K562 (cell line): ENCODE data around the gene RNGTT. TPM values are rescaled to one million over a fixed set of nuclear protein-coding genes. Genes with fewer than 3 reads are reported as not detected.

Experiments
- ATAC-seq: fragments of 200-7000 bp; cut with Tn5 transposase; 3 replicates; pipeline ENCODE4 v1.9.1; 2020; ENCODE audit warnings: moderate library complexity
- BruUV-seq: library from RNA; stranded (reverse); fragments of 400-500 nt; replicated peaks from 2 replicates; lab custom pipeline; 2021; lab: Mats Ljungman, UMichigan
- CTCF ChIA-PET: fragments of 300-600 bp; formaldehyde crosslinking; extraction: SDS; loops from one replicate; lab custom pipeline; 2021; ENCODE audit warnings: low intra/inter-chr PET ratio; lab: Yijun Ruan, JAX
- POLR2A ChIA-PET: fragments of 300-600, 350-650 bp; sonication (Branson Sonifier 250); formaldehyde crosslinking; extraction: SDS; loops from one replicate; lab custom pipeline; 2021; ENCODE audit warnings: antibody characterized with exemption, inconsistent platforms; lab: Yijun Ruan, JAX
- DNase-seq, 4 experiments: peaks; one replicate each; pipeline versions ENCODE4 v3.0.0 to v3.0.0-alpha.2; 2011 to 2018; ENCODE audit warnings: low spot score in 3 of 4, mixed read lengths in 3 of 4; ENCODE audit errors: extremely low read depth in 1 of 4
- FAIRE-seq: peaks from 2 replicates; lab custom pipeline; 2011; peaks lifted over from hg19 to GRCh38; lab: Jason Lieb, UNC
- H2AFZ ChIP-seq: 2 replicates; pipeline ENCODE4 v1.6.0; 2011; ENCODE audit warnings: low read depth, low read length, control low read depth, inconsistent platforms
- H3K27ac ChIP-seq: fragments of 200-600 bp; 3 replicates; pipeline ENCODE4 v1.8.0; 2011; ENCODE audit warnings: low read depth, mild to moderate bottlenecking, control low read depth, inconsistent platforms, low read length, moderate library complexity, mixed read lengths; ENCODE audit errors: extremely low read depth
- H3K27me3 ChIP-seq, 2 experiments: fragments of 300-600 bp in 1 of 2; 2 replicates in 1 of 2; 3 replicates in 1 of 2; pipeline versions ENCODE4 v1.6.0 to v1.8.0; 2011; ENCODE audit warnings: inconsistent platforms in 2 of 2, low read length in 2 of 2, mild to moderate bottlenecking in 1 of 2, mixed read lengths in 1 of 2, moderate library complexity in 1 of 2; ENCODE audit not compliant: control insufficient read depth in 2 of 2, insufficient read depth in 2 of 2
- H3K36me3 ChIP-seq: fragments of 300-600 bp; 3 replicates; pipeline ENCODE4 v1.8.0; 2011; ENCODE audit warnings: mild to moderate bottlenecking, low read length, inconsistent platforms; ENCODE audit not compliant: control insufficient read depth, insufficient read depth
- H3K4me1 ChIP-seq, 2 experiments: fragments of 200-600 bp in 1 of 2; replicated peaks in 1 of 2; 2 replicates in 1 of 2; 3 replicates in 1 of 2; pipeline versions ENCODE4 v1.5.1 to v1.8.0; 2011; ENCODE audit warnings: inconsistent platforms in 2 of 2, low read length in 2 of 2, mild to moderate bottlenecking in 1 of 2, mixed read lengths in 1 of 2, moderate library complexity in 1 of 2; ENCODE audit not compliant: control insufficient read depth in 2 of 2, insufficient read depth in 2 of 2
- H3K4me2 ChIP-seq: 2 replicates; pipeline ENCODE4 v1.6.1; 2011; ENCODE audit warnings: low read length, control low read depth, inconsistent platforms, mixed read lengths; ENCODE audit not compliant: insufficient read depth
- H3K4me3 ChIP-seq: fragments of 200-600 bp; sonication (generic), shearing (Covaris generic); 2 replicates; pipeline ENCODE4 v1.5.1; 2016; ENCODE audit warnings: control low read depth, inconsistent platforms
- H3K79me2 ChIP-seq: fragments of 200-600 bp; 3 replicates; pipeline ENCODE4 v1.8.0; 2011; ENCODE audit warnings: low read length, inconsistent platforms; ENCODE audit not compliant: control insufficient read depth, insufficient read depth
- H3K9ac ChIP-seq, 2 experiments: 2 replicates each; pipeline versions ENCODE4 v1.6.0 to v1.6.1; 2011; ENCODE audit warnings: low read depth in 2 of 2, low read length in 2 of 2, control low read depth in 1 of 2, inconsistent platforms in 1 of 2, mild to moderate bottlenecking in 1 of 2, mixed read lengths in 1 of 2; ENCODE audit not compliant: insufficient read depth in 1 of 2
- H3K9me1 ChIP-seq: one replicate; pipeline ENCODE4 v1.6.0; 2011; ENCODE audit warnings: inconsistent platforms, mild to moderate bottlenecking, low read length, moderate library complexity; ENCODE audit not compliant: control insufficient read depth, insufficient read depth
- H3K9me3 ChIP-seq: replicated peaks from 2 replicates; pipeline ENCODE4 v1.5.1; 2011; ENCODE audit warnings: low read depth, low read length, inconsistent platforms; ENCODE audit not compliant: control insufficient read depth, insufficient read depth
- H4K20me1 ChIP-seq: replicated peaks from 2 replicates; pipeline ENCODE4 v1.6.1; 2011; ENCODE audit warnings: low read length, inconsistent platforms, mixed read lengths; ENCODE audit not compliant: control insufficient read depth, insufficient read depth
- DACH1 ChIP-seq: fragments of 450-650 bp; IDR thresholded peaks from 2 replicates; pipeline ENCODE4 v1.6.1; 2018; ENCODE audit not compliant: partially characterized antibody
- EP400 ChIP-seq: fragments of 450-650 bp; IDR thresholded peaks from 2 replicates; pipeline ENCODE4 v1.6.1; 2017; ENCODE audit warnings: antibody characterized with exemption, mild to moderate bottlenecking, moderate library complexity
- MAZ ChIP-seq, 2 experiments: fragments of 450-650 bp in 1 of 2; sonication (generic) in 1 of 2; formaldehyde crosslinking; IDR thresholded peaks in 1 of 2; conservative IDR thresholded peaks in 1 of 2; 2 replicates each; pipeline versions ENCODE4 v1.4.0 to v1.5.0; 2020; ENCODE audit warnings: mild to moderate bottlenecking in 1 of 2, missing genetic modification reagents in 1 of 2
- SNRNP70 ChIP-seq: fragments of 200-400 bp; formaldehyde crosslinking; optimal IDR thresholded peaks from 2 replicates; pipeline ENCODE3; 2017; ENCODE audit warnings: low read depth, low read length
- ZC3H4 ChIP-seq: sonication (generic); formaldehyde crosslinking; IDR thresholded peaks from 2 replicates; pipeline ENCODE4 v1.9.0; 2021; ENCODE audit warnings: missing genetic modification reagents, borderline replicate concordance
- ZNF316 ChIP-seq: fragments of 450-650 bp; IDR thresholded peaks from 2 replicates; pipeline ENCODE4 v1.6.1; 2016
- ZNF76 ChIP-seq: fragments of 250-450 bp; sonication (Bioruptor Pico); IDR thresholded peaks from 2 replicates; pipeline ENCODE4 v1.4.0; 2020; ENCODE audit warnings: mild to moderate bottlenecking, moderate library complexity, borderline replicate concordance
- WGBS: fragments of 100-300 bp; shearing (Covaris generic); methylation state at CpG from one replicate; pipeline ENCODE4 v1.1.6; 2016; ENCODE audit warnings: low coverage, mixed read lengths; ENCODE audit not compliant: insufficient coverage; ENCODE audit errors: missing lambda C conversion rate; 5-methylcytosine and 5-hydroxymethylcytosine counted together
- in situ Hi-C: fragments of 300-500 bp; cut with MboI; formaldehyde crosslinking; loops from 4 replicates; pipeline ENCODE4 v1.15.0; 2018; ENCODE audit warnings: inconsistent platforms, mixed read lengths
- intact Hi-C: fragments of 100-400 bp; cut with micrococcal nuclease; formaldehyde crosslinking; loops from 2 replicates; pipeline ENCODE4 v1.14.2; 2022
- polyA plus RNA-seq, 8 experiments: library from polyadenylated mRNA; depleted of rRNA in 4 of 8; stranded (reverse) in 5 of 8; unstranded in 3 of 8; fragments of >200 nt; fragmentation: Nextera tagmentation in 2 of 8; fragmentation: Illumina TruSeq in 1 of 8; extraction: Ambion mirVana in 2 of 8; extraction: Trizol in 1 of 8; gene quantifications; 2 replicates each; pipeline versions ENCODE4 v1.2.1 to v1.2.3, GENCODE V29; 2011 to 2014; ENCODE audit warnings: inconsistent platforms in 1 of 8, missing spikeins in 1 of 8
- total RNA-seq, 7 experiments: library from RNA; depleted of rRNA in 6 of 7; stranded (reverse); fragments of >200 nt in 6 of 7; fragmentation: Illumina TruSeq in 2 of 7; extraction: Trizol in 2 of 7; gene quantifications; 2 replicates each; pipeline versions ENCODE4 v1.2.1 to v1.2.3, GENCODE V29; 2011 to 2021; ENCODE audit warnings: low replicate concordance in 1 of 7
- TF ChIP-seq, protein P1 (sequence below): sonication (generic); formaldehyde crosslinking; IDR thresholded peaks from 2 replicates; pipeline ENCODE4 v1.8.1; 2023; ENCODE audit warnings: missing genetic modification reagents, mild to moderate bottlenecking, borderline replicate concordance

RNGTT gene
- total and polyA plus RNA-seq, 9 of the 15 experiments (the other 6 are each of a cell fraction or from before 2014, with no cell fraction given): 6.1 to 31.7 (median 19.5) TPM

DNA sequence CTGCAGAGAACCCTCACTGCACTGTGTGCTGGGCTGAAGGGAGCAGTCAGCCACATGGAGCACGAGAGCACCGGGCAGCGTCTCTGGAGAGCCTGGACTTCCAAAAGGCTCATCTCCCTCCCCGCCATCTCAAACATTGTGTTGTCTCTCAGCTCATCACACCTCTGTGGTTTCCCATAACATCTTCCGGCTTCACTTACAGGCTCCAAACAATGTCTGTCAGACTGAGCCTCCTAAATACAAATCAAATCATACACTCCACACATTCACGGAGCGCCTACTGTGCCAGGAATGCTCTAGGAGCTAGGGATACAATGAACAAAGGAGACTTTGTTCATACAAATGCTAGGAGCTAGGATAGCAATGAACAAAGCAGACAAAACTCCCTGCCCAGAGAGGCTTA lies 398.0 kb downstream of the RNGTT start:
- no peak for FAIRE-seq
- Histone ChIP-seq H3K4me1 (no peaks in the 10 kb centered on the region), H3K27me3 (peaks cover 0 to 29% of the 10 kb centered on the region in 2 experiments; a peak in 4 of 5 replicates), H3K9ac (no peak overlapping the region), H3K4me2 (no peak overlapping the region), H3K9me3 (no peaks in the 10 kb centered on the region), H3K36me3 (no peaks in the 10 kb centered on the region), H4K20me1 (no peaks in the 10 kb centered on the region), H2AFZ (no peak overlapping the region), H3K4me3 (no peak overlapping the region), H3K79me2 (no peaks in the 10 kb centered on the region), H3K9me1 (no peaks in the 10 kb centered on the region), H3K27ac (no peak overlapping the region)
- WGBS: 3% methylated on average over 7 of the region's 7 CpGs
- POLR2A ChIA-PET: no interaction called here
- intact Hi-C loops (no loop called here), in situ Hi-C loops (no loop called here)
- CTCF ChIA-PET: no interaction called here
- DNase-seq: no peak
- BruUV-seq: no TSS peak
- TF ChIP-seq EP400 (no peak), ZNF76 (no peak), SNRNP70 (no peak), DACH1 (no peak), MAZ (CRISPR knock-in tag; conservative IDR thresholded peaks at IDR 0.05 in 1 of 2, IDR thresholded peaks at IDR 0.05 in 1 of 2) (no peak), ZC3H4 (no peak), ZNF316 (no peak)
- TF ChIP-seq, protein P1, sequence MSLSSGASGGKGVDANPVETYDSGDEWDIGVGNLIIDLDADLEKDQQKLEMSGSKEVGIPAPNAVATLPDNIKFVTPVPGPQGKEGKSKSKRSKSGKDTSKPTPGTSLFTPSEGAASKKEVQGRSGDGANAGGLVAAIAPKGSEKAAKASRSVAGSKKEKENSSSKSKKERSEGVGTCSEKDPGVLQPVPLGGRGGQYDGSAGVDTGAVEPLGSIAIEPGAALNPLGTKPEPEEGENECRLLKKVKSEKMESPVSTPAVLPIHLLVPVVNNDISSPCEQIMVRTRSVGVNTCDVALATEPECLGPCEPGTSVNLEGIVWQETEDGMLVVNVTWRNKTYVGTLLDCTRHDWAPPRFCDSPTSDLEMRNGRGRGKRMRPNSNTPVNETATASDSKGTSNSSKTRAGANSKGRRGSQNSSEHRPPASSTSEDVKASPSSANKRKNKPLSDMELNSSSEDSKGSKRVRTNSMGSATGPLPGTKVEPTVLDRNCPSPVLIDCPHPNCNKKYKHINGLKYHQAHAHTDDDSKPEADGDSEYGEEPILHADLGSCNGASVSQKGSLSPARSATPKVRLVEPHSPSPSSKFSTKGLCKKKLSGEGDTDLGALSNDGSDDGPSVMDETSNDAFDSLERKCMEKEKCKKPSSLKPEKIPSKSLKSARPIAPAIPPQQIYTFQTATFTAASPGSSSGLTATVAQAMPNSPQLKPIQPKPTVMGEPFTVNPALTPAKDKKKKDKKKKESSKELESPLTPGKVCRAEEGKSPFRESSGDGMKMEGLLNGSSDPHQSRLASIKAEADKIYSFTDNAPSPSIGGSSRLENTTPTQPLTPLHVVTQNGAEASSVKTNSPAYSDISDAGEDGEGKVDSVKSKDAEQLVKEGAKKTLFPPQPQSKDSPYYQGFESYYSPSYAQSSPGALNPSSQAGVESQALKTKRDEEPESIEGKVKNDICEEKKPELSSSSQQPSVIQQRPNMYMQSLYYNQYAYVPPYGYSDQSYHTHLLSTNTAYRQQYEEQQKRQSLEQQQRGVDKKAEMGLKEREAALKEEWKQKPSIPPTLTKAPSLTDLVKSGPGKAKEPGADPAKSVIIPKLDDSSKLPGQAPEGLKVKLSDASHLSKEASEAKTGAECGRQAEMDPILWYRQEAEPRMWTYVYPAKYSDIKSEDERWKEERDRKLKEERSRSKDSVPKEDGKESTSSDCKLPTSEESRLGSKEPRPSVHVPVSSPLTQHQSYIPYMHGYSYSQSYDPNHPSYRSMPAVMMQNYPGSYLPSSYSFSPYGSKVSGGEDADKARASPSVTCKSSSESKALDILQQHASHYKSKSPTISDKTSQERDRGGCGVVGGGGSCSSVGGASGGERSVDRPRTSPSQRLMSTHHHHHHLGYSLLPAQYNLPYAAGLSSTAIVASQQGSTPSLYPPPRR (CRISPR knock-in tag): no peak
- no peak for ATAC-seq
